Thymus (tissue), 11 donors: ENCODE data around the gene DGCR2. TPM values are rescaled to one million over a fixed set of nuclear protein-coding genes. Genes with fewer than 3 reads are reported as not detected.
"Not testable (repeated sequence)": the region's sequence is repeated elsewhere in the genome, so short reads cannot be mapped to it uniquely, and the experiment has no call there.

Source experiments
- DNase-seq, 9 donors: peaks; one replicate each; pipeline ENCODE4 v3.0.0-alpha.2; 2013; ENCODE audit warnings: low spot score in 9 of 9, low read depth in 6 of 9, missing footprints in 1 of 9
- H3K27ac ChIP-seq, 2 donors: one replicate each; pipeline ENCODE4 v1.5.1; 2013; ENCODE audit warnings: control low read depth in 1 of 2, low read depth in 1 of 2, low read length in 1 of 2, mild to moderate bottlenecking in 1 of 2, moderate library complexity in 1 of 2
- H3K27me3 ChIP-seq, 2 donors: one replicate each; pipeline ENCODE4 v1.5.1; 2013; ENCODE audit warnings: low read length in 1 of 2; ENCODE audit not compliant: control insufficient read depth in 2 of 2, insufficient read depth in 1 of 2
- H3K36me3 ChIP-seq, 2 donors: one replicate each; pipeline ENCODE4 v1.5.1; 2013; ENCODE audit warnings: low read length in 1 of 2, mild to moderate bottlenecking in 1 of 2, moderate library complexity in 1 of 2; ENCODE audit not compliant: control insufficient read depth in 2 of 2, insufficient read depth in 2 of 2
- H3K4me1 ChIP-seq, 2 donors: one replicate each; pipeline ENCODE4 v1.5.1; 2013; ENCODE audit warnings: low read length in 2 of 2; ENCODE audit not compliant: control insufficient read depth in 2 of 2, insufficient read depth in 2 of 2
- H3K4me3 ChIP-seq, 2 donors: one replicate each; pipeline ENCODE4 v1.5.1; 2013; ENCODE audit warnings: low read length in 2 of 2, control low read depth in 1 of 2, mild to moderate bottlenecking in 1 of 2
- H3K9me3 ChIP-seq, 2 donors: one replicate each; pipeline ENCODE4 v1.5.1; 2013; ENCODE audit warnings: low read length in 1 of 2, mild to moderate bottlenecking in 1 of 2; ENCODE audit not compliant: control insufficient read depth in 2 of 2, insufficient read depth in 1 of 2
- WGBS: extraction: QIAGEN DNeasy Blood & Tissue Kit; methylation state at CpG from one replicate; pipeline ENCODE4 v1.1.7; 2013; 5-methylcytosine and 5-hydroxymethylcytosine counted together
- polyA plus RNA-seq: library from polyadenylated mRNA; stranded (reverse); fragments of 200-250 nt; gene quantifications from one replicate; pipeline ENCODE4 v1.2.3, GENCODE V29; 2013
- total RNA-seq: library from RNA; stranded (reverse); fragments of 120-200 nt; gene quantifications from one replicate; pipeline ENCODE4 v1.2.4, GENCODE V29; 2013
- donor health status: healthy.

Gene DGCR2
- total and polyA plus RNA-seq, 2 donors: 17.8 to 24.1 TPM

DNA sequence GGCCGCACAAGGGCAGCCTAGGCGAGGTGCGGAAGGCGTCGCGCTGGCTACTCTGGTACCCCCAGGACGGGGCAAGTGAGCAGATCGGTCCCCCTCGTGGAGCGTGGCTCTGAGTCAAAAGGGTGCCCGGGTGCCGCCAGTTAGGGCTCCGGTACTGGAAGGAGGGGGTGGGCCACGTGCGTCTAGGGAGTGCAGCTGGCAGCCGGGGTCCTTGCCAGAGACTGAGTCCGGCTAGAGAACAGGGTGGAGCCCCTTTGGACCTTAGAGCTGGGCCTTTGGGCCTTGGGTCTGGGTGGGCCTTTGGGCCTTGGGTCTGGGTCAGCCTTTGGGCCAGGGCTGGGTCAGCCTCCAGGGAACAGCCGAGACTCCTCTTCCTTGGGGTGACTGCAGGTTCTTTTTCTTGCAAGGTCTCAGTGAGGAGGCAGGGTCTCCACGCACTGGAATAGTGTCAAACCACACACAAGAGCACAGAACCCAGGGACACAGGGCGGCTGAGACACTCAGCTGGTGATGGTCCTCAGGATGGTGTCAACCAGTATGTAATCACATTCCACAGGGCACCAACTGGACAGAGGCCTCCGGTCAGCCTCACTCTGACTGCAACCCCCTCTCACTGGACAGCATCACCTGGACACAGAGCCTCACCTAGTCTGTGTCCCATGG, 91.9 kb downstream of the DGCR2 start:
- 46% methylated on average over 19 of the region's 21 CpGs for WGBS
- H3K9me3 ChIP-seq, DNase-seq, H3K4me1 ChIP-seq, H3K36me3 ChIP-seq, H3K4me3 ChIP-seq, H3K27ac ChIP-seq: not testable (repeated sequence)
- peaks cover 14 to 31% of the 10 kb centered on the region in 2 donors for H3K27me3 ChIP-seq

DNA sequence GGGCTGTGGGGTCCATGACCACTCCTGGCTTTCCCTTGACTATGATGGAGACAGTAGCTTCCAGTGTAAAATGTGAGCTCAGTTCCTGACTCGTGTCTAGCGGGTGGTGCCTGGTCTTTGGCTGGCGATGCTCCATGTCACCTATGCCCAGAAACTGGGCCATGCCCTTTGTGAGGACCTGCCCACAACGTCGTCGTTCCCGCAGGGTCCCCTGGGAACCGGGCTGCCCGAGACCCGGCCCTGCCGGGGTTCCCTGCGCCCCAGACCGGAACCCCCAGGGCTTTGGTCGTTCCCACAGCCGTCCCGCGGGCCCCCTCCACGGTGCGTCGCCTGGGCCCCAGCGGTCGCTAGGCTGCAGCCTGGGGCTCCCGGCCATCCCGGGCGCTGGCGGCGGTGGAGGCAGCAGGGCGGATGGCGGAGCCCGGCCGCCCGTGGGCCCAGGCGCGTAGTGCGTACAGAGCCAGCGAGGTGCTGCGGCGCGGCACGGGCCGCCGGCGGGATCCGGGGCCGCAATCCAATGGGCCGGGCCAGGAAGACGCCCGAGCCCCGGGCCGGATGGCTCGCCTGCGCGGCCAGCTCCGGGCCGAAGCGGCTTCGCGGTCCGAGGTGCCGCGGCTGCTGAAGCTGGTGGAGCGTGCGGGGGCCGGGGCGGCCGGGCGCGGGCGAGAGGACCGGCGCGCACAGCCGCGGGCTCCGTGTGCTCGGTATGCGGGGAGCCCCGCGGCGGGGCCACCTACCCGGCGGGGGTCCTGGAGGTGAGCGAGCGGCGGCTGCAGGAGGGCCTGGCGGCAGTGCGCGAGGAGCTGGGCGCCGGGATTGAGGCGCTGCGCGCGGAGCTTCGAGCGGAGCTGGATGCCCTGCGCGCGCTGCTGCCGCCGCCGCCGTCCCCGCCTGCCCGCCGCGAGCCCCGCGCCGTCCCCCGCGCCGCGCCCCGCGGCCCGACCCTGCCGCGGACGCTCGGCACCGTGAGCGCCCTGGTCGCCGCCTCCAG, 92.8 kb downstream of the DGCR2 start:
- H3K4me3 ChIP-seq, H3K27ac ChIP-seq, H3K4me1 ChIP-seq, H3K36me3 ChIP-seq, H3K9me3 ChIP-seq, DNase-seq: not testable (repeated sequence)
- 7% methylated on average over 112 of the region's 125 CpGs for WGBS
- peaks cover 14 to 31% of the 10 kb centered on the region in 2 donors for H3K27me3 ChIP-seq

DNA sequence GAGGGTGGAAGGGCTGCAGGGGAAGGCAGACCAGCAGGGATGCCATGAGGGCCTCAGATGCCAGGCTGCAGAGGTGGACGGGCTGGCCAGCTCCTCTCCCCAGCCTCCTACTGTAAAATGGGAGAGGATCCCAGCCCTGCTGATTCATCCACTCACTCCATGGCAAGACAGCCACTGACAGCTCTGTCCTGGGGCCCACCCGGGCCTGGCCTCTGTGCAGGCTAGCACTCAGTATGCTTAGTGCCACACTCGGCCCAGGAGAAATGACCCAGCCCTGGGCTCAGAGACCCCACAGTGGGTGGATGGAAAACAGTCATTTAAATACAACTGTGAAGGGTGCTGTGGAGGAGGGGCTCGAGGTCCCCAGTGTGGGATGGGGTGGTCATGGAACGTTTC, 94.2 kb downstream of the DGCR2 start:
- not testable (repeated sequence) for H3K36me3 ChIP-seq, DNase-seq, H3K4me3 ChIP-seq, H3K9me3 ChIP-seq, H3K4me1 ChIP-seq, H3K27ac ChIP-seq
- WGBS: 85% methylated on average over 4 of the region's 5 CpGs
- peaks cover 14 to 31% of the 10 kb centered on the region in 2 donors for H3K27me3 ChIP-seq

- not testable (repeated sequence) for H3K4me1 ChIP-seq
- H3K27me3 ChIP-seq: peaks cover 14 to 31% of the 10 kb centered on the region in 2 donors
- WGBS: 64% methylated on average over 8 of the region's 8 CpGs
These were observed 94.7 kb downstream of the DGCR2 start for GRCh38 chr22:19027371-19028059.

GRCh38 chr22:19026080-19026479, 96.1 kb downstream of the DGCR2 start:
- not testable (repeated sequence) for H3K4me3 ChIP-seq, H3K9me3 ChIP-seq, H3K4me1 ChIP-seq, H3K27ac ChIP-seq, H3K36me3 ChIP-seq, DNase-seq
- peaks cover 14 to 27% of the 10 kb centered on the region in 2 donors for H3K27me3 ChIP-seq
- 89% methylated on average over 4 of the region's 11 CpGs for WGBS

More at GRCh38 chr22:19027371-19028059, 94.7 kb downstream of the DGCR2 start:
- DNase-seq, H3K4me3 ChIP-seq, H3K9me3 ChIP-seq, H3K36me3 ChIP-seq, H3K27ac ChIP-seq: not testable (repeated sequence)

DNA sequence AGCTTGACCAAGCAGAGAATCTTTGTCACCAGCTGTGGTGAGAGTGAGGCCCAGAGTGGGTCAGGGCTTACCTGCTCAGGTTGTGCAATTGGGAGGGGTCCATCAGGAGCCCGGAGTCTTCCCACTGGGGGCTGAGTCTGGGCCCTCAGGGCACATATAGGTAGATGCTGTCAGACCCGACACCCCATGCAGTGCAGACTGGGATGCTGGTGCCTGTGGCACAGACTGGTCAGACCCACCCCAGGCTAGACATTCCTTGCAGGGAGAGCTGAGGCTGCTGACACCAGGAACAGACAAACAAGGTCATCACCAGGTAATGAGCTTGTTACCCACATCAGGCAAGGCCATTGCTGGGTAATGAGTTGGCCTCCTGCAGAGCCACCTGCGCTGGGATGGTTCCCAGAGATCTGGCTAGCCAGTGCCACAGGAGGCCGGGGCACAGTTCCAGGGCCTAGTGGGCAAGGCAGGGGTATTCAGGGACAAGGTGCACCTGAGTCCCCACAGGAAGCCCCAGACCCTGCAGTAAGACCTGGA, 97.2 kb downstream of the DGCR2 start:
- not testable (repeated sequence) for H3K4me1 ChIP-seq, H3K9me3 ChIP-seq, H3K27ac ChIP-seq, DNase-seq, H3K4me3 ChIP-seq, H3K36me3 ChIP-seq
- WGBS: 93% methylated on average over 4 of the region's 4 CpGs
- peaks cover 6 to 18% of the 10 kb centered on the region in 2 donors for H3K27me3 ChIP-seq

DNA sequence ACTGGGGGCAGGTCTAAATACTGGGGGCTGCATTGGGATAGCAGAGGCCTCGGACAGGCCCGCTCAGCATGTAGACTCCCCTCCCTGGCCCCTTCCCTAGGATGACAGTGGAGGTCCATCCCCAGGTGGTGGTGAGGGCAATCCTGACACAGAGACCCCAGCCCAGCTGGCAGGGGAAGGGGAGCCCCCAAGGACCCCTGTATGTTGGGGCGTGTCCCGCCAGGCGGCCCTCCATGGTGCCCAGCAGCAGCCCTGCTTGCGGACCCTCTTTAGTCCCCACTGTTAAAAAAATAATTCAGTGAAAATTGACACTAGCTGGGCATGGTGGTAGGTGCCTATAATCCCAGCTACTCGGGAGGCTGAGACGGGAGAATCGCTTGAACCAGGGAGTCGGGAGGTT, 98.3 kb downstream of the DGCR2 start:
- not testable (repeated sequence) for H3K27ac ChIP-seq, H3K36me3 ChIP-seq, H3K4me1 ChIP-seq, DNase-seq, H3K4me3 ChIP-seq, H3K9me3 ChIP-seq
- 95% methylated on average over 8 of the region's 10 CpGs for WGBS
- peaks cover 2 to 23% of the 10 kb centered on the region in 2 donors for H3K27me3 ChIP-seq

GRCh38 chr22:19022755-19023154, 99.5 kb downstream of the DGCR2 start:
- WGBS: 37% methylated on average over 8 of the region's 8 CpGs
- peaks cover 0 to 19% of the 10 kb centered on the region in 2 donors for H3K27me3 ChIP-seq

More at GRCh38 chr22:19022755-19023154, 99.5 kb downstream of the DGCR2 start:
- Histone ChIP-seq H3K9me3 (no peaks in the 10 kb centered on the region), H3K27ac (no peak overlapping the region), H3K36me3 (no peaks in the 10 kb centered on the region), H3K4me3 (no peak overlapping the region), H3K4me1 (no peaks in the 10 kb centered on the region)
- peak in 1 of 9 donors; percentile 5 for DNase-seq
